ENCODE results near the gene TMTC2. TPM values are rescaled to one million over a fixed set of nuclear protein-coding genes. Genes with fewer than 3 reads are reported as not detected.

The TMTC2 gene
- total RNA-seq, 1 experiment from 2014 or later: 1.7 TPM

DNA sequence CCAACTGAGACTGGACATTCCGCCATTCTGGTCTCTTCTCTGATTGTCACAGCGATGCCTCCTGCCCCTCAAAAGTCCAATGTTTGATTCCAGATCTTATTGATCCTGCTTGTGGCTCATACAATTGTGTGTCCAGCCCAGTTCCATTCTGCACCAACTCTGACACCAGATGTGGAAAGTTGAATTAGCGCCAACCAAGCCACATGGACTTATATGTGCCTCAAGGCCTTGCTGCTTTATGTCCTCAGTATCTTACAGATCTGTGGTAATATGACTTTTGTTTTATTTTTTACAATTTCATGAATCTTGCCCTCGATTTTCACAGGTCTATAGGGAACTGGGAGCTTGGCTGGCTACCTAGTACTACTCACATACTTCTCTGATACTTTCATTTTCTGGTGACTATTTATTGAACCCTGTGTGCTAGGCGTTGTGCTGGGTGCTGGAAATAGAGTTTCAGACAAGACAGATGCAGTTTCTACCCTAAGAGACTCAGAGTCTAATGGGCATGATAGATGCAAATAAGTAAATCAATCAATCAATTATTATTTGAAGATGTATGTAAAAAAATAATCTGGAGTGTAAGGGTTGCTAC is 472.0 kb downstream of the TMTC2 start:
- H3K36me3 Mint-ChIP-seq (ENCODE audit: insufficient read depth, unreplicated experiment): no peaks in the 10 kb centered on the region
- TF ChIP-seq, protein P1, sequence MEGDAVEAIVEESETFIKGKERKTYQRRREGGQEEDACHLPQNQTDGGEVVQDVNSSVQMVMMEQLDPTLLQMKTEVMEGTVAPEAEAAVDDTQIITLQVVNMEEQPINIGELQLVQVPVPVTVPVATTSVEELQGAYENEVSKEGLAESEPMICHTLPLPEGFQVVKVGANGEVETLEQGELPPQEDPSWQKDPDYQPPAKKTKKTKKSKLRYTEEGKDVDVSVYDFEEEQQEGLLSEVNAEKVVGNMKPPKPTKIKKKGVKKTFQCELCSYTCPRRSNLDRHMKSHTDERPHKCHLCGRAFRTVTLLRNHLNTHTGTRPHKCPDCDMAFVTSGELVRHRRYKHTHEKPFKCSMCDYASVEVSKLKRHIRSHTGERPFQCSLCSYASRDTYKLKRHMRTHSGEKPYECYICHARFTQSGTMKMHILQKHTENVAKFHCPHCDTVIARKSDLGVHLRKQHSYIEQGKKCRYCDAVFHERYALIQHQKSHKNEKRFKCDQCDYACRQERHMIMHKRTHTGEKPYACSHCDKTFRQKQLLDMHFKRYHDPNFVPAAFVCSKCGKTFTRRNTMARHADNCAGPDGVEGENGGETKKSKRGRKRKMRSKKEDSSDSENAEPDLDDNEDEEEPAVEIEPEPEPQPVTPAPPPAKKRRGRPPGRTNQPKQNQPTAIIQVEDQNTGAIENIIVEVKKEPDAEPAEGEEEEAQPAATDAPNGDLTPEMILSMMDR (IDR thresholded peaks at IDR 0.05; ENCODE audit: unreplicated experiment): no peak
- no peak overlapping the region for H3K4me3 Mint-ChIP-seq (ENCODE audit: unreplicated experiment)
- ChIA-PET POLR2A (no interaction called here), CTCF (interaction anchor here (0.5 kb wide), 1 partner anchor 14 kb away, joined by 3 read pairs; no protein-coding TSS in a partner anchor)
- H3K4me1 Mint-ChIP-seq (ENCODE audit: insufficient read depth, unreplicated experiment): no peaks in the 10 kb centered on the region
- H3K27me3 Mint-ChIP-seq (ENCODE audit: insufficient read depth, unreplicated experiment): no peaks in the 10 kb centered on the region
- H3K27ac Mint-ChIP-seq (ENCODE audit: low read depth, unreplicated experiment): no peak overlapping the region
- BruUV-seq (replicated peaks): no TSS peak
- H3K9me3 Mint-ChIP-seq (ENCODE audit: unreplicated experiment): no peaks in the 10 kb centered on the region
- intact Hi-C loops (cut with micrococcal nuclease): no loop called here
- no peak for DNase-seq (ENCODE audit: unreplicated experiment)

- Mint-ChIP-seq H3K27me3 (ENCODE audit: insufficient read depth, unreplicated experiment) (no peaks in the 10 kb centered on the region), H3K4me1 (ENCODE audit: insufficient read depth, unreplicated experiment) (no peaks in the 10 kb centered on the region), H3K9me3 (ENCODE audit: unreplicated experiment) (no peaks in the 10 kb centered on the region), H3K27ac (ENCODE audit: low read depth, unreplicated experiment) (no peak overlapping the region), H3K36me3 (ENCODE audit: insufficient read depth, unreplicated experiment) (no peaks in the 10 kb centered on the region), H3K4me3 (ENCODE audit: unreplicated experiment) (no peak overlapping the region)
- intact Hi-C loops (cut with micrococcal nuclease): no loop called here
- no TSS peak for BruUV-seq (replicated peaks)
- TF ChIP-seq, protein P1 (IDR thresholded peaks at IDR 0.05; ENCODE audit: unreplicated experiment): no peak
- ChIA-PET POLR2A (interaction anchor here (0.7 kb wide), 1 partner anchor 275 kb away, joined by 3 read pairs; no protein-coding TSS in a partner anchor), CTCF (no interaction called here)
- peak; percentile 4 for DNase-seq (ENCODE audit: unreplicated experiment)
Measured at GRCh38 chr12:83161456-83161855, 474.8 kb downstream of the TMTC2 start.

- intact Hi-C loops (cut with micrococcal nuclease): no loop called here
Measured at GRCh38 chr12:83168751-83169150, 482.0 kb downstream of the TMTC2 start.

DNA sequence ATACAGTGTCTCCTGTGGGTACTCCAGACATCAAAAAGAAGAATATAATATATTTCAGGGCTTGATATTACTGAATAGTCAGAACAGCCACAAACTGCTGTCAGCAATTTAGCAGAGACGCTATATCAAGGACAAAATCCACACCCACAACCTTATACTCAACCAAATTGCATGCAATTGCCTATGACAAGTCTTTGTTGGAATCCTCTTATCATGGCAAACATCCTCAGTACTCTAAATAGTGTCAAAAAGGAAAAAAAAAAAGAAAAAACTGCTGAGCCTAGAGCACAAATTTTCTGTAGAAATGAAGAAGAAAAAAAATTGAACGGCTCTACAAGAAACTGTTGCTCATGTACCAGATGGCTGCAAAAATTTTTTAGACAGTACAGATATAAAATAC is 485.7 kb downstream of the TMTC2 start:
- no peak for DNase-seq (ENCODE audit: unreplicated experiment)
- no peak overlapping the region for H3K4me3 Mint-ChIP-seq (ENCODE audit: unreplicated experiment)
- no peaks in the 10 kb centered on the region for H3K9me3 Mint-ChIP-seq (ENCODE audit: unreplicated experiment)
- no peaks in the 10 kb centered on the region for H3K27me3 Mint-ChIP-seq (ENCODE audit: insufficient read depth, unreplicated experiment)
- no peaks in the 10 kb centered on the region for H3K4me1 Mint-ChIP-seq (ENCODE audit: insufficient read depth, unreplicated experiment)
- BruUV-seq (replicated peaks): no TSS peak
- POLR2A ChIA-PET: no interaction called here
- intact Hi-C loops (cut with micrococcal nuclease): no loop called here
- no peaks in the 10 kb centered on the region for H3K36me3 Mint-ChIP-seq (ENCODE audit: insufficient read depth, unreplicated experiment)
- no peak overlapping the region for H3K27ac Mint-ChIP-seq (ENCODE audit: low read depth, unreplicated experiment)
- CTCF ChIA-PET: interaction anchor here (0.6 to 0.7 kb wide), 3 partner anchors 24 to 712 kb away, joined by 3 read pairs; no protein-coding TSS in a partner anchor
- TF ChIP-seq, protein P1 (IDR thresholded peaks at IDR 0.05; ENCODE audit: unreplicated experiment): no peak

More at GRCh38 chr12:83168751-83169150, 482.0 kb downstream of the TMTC2 start:
- H3K4me1 Mint-ChIP-seq (ENCODE audit: insufficient read depth, unreplicated experiment): no peaks in the 10 kb centered on the region
- BruUV-seq (replicated peaks): no TSS peak
- TF ChIP-seq, protein P1 (IDR thresholded peaks at IDR 0.05; ENCODE audit: unreplicated experiment): no peak
- no peak overlapping the region for H3K27ac Mint-ChIP-seq (ENCODE audit: low read depth, unreplicated experiment)
- ChIA-PET CTCF (no interaction called here), POLR2A (no interaction called here)
- H3K36me3 Mint-ChIP-seq (ENCODE audit: insufficient read depth, unreplicated experiment): no peaks in the 10 kb centered on the region
- DNase-seq (ENCODE audit: unreplicated experiment): no peak
- no peak overlapping the region for H3K4me3 Mint-ChIP-seq (ENCODE audit: unreplicated experiment)
- H3K9me3 Mint-ChIP-seq (ENCODE audit: unreplicated experiment): no peaks in the 10 kb centered on the region
- no peaks in the 10 kb centered on the region for H3K27me3 Mint-ChIP-seq (ENCODE audit: insufficient read depth, unreplicated experiment)
